Adipocyte (in vitro differentiated cells): ENCODE data around the gene KCMF1.
"Not testable (repeated sequence)": the region's sequence is repeated elsewhere in the genome, so short reads cannot be mapped to it uniquely, and the experiment has no call there.

Source experiments
- DNase-seq: peaks from one replicate; pipeline ENCODE4 v3.0.0-alpha.2; 2015; ENCODE audit warnings: low read depth
- H3K27me3 ChIP-seq: replicated peaks from 2 replicates; pipeline ENCODE4 v1.7.0; 2013; ENCODE audit warnings: mild to moderate bottlenecking, low read length, moderate library complexity; ENCODE audit not compliant: control insufficient read depth, insufficient read depth
- H3K36me3 ChIP-seq: 2 replicates; pipeline ENCODE4 v1.7.0; 2013; ENCODE audit warnings: low read length, mild to moderate bottlenecking, moderate library complexity; ENCODE audit not compliant: control insufficient read depth, insufficient read depth, severe bottlenecking
- H3K4me1 ChIP-seq: 2 replicates; pipeline ENCODE4 v1.7.0; 2013; ENCODE audit warnings: mild to moderate bottlenecking, low read length, moderate library complexity; ENCODE audit not compliant: control insufficient read depth, insufficient read depth
- H3K4me3 ChIP-seq: 2 replicates; pipeline ENCODE4 v1.7.0; 2013; ENCODE audit warnings: mild to moderate bottlenecking, low read length, moderate library complexity
- H3K9ac ChIP-seq: 2 replicates; pipeline ENCODE4 v1.7.0; 2013; ENCODE audit warnings: mild to moderate bottlenecking, low read length, moderate library complexity
- H3K9me3 ChIP-seq: 2 replicates; pipeline ENCODE4 v1.7.0; 2013; ENCODE audit warnings: mild to moderate bottlenecking, low read length, moderate library complexity; ENCODE audit not compliant: control insufficient read depth

Gene KCMF1

DNA sequence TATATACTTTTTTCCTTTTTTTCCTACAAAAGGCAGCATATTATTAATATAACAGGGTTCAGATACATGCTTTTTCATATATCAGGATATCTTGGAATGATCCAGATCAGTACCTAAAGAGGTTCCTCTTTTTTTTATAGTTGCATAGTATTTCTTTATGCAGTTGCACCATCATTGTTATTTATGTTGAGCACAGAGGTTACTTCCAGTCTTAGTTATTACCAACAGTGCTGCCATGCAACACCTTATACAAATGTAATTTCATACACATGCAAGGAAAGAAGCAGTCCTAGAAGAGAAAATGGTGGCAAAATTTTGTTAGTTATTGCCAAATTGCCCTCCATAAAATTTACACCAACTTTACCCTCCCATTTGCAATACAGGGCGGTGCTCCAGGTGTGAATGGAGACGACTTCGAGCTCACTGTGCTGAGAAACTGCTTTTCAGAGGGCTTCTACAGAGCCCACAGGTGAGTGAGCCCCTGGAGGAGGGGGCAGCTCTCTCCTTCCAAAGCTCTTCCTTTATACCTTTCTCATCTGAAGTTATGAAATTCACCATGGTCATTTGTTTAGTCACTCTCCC lies 30.0 kb upstream of the KCMF1 start:
- H3K27me3 ChIP-seq: no peaks in the 10 kb centered on the region
- H3K36me3 ChIP-seq: no peaks in the 10 kb centered on the region
- no peak overlapping the region for H3K4me3 ChIP-seq
- no peak overlapping the region for H3K9ac ChIP-seq
- no peaks in the 10 kb centered on the region for H3K9me3 ChIP-seq
- DNase-seq: no peak
- H3K4me1 ChIP-seq: no peaks in the 10 kb centered on the region

DNA sequence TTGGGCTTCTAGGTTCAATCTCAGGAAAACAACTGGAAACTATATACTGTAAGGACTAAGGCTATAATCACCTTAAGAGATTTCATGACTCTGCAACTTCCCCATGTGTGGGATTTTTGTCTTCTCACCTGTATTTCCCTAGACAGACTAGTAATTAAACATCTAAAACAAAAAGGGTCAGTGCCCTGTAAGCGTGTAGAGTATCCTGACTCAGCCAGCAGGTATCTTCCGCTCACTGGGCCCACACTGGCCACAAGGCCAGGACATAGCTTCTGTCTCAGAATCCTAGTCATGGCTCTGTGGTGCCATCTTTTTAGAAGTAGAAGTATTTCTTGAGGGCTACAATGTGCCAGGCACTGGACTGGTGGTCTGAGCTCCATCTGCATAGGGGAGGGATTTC lies 28.8 kb upstream of the KCMF1 start:
- Histone ChIP-seq H3K9ac (no peak overlapping the region), H3K27me3 (no peaks in the 10 kb centered on the region), H3K9me3 (no peaks in the 10 kb centered on the region), H3K36me3 (no peaks in the 10 kb centered on the region), H3K4me1 (no peaks in the 10 kb centered on the region), H3K4me3 (no peak overlapping the region)
- no peak for DNase-seq

DNA sequence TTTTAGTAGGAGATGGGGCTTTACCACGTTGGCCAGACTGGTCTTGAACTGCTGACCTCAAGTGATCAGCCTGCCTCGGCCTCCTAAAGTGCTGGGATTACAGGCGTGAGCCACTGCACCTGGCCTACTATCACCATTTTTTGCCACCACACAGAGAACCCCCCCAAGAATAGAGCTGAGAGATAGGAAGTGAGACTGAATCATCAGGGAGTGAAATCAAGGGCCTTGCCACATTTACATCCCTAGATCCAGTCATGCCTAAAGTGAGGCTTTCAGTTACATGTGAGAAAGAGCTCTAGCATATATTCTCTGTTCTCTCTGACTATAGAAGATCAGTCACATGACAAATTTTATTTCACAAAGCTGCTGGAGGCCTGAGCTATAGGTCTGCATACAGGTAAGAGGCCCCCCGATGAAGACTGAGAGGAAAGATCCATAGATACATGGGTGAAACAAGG lies 28.0 kb upstream of the KCMF1 start:
- Histone ChIP-seq H3K4me3 (no peak overlapping the region), H3K4me1 (no peaks in the 10 kb centered on the region), H3K9me3 (no peaks in the 10 kb centered on the region), H3K9ac (no peak overlapping the region), H3K27me3 (no peaks in the 10 kb centered on the region), H3K36me3 (no peaks in the 10 kb centered on the region)
- DNase-seq: no peak

DNA sequence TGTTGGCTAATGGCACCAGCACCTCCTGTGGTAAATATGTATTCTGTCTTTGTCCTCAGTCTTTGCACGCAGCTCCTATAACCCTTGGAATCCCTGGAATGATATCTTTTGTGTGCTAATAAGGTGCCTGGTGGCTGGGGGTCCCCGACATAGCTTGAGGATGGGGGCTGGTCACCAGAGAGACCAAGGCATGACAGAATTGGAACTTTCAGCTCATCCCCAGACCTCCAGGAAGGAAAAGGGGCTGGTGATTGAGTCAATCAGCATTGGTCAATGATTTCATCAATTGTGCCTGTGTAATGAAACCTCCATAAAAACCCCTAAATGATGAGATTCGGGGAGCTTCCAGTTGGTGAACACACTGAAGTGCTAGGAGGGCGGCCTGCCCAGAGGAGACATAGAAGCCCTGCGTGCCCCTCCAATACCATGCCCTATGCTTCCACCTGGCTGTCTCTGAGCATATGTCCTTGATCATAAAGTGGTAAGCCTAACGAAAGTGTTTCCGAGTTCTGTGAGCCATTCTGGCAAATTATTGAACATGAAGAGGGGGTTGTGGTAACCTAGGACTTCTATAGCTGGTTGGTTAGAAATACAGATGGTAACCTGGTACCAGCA lies 26.6 kb upstream of the KCMF1 start:
- Histone ChIP-seq H3K36me3 (no peaks in the 10 kb centered on the region), H3K27me3 (no peaks in the 10 kb centered on the region), H3K4me1 (no peaks in the 10 kb centered on the region), H3K9me3 (no peaks in the 10 kb centered on the region), H3K9ac (no peak overlapping the region), H3K4me3 (no peak overlapping the region)
- DNase-seq: no peak

DNA sequence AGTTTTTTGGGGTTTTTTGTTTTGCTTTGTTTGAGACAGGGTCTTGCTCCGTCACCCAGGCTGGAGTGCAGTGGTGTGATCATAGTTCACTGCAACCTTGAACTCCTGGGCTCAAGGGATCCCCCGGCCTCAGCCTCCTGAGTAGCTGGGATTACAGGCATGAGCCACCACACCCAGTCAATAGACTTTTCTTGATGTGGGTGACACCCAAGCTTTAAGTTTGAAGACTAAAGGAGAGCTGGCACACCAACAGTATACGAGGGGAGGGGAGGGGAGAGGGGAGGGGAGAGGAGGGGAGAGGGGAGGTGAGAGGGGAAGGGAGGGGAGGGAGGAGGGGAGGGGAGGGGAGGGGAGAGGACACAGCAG lies 25.1 kb upstream of the KCMF1 start:
- H3K9ac ChIP-seq, H3K9me3 ChIP-seq, H3K4me1 ChIP-seq, H3K27me3 ChIP-seq, H3K36me3 ChIP-seq, DNase-seq, H3K4me3 ChIP-seq: not testable (repeated sequence)

DNA sequence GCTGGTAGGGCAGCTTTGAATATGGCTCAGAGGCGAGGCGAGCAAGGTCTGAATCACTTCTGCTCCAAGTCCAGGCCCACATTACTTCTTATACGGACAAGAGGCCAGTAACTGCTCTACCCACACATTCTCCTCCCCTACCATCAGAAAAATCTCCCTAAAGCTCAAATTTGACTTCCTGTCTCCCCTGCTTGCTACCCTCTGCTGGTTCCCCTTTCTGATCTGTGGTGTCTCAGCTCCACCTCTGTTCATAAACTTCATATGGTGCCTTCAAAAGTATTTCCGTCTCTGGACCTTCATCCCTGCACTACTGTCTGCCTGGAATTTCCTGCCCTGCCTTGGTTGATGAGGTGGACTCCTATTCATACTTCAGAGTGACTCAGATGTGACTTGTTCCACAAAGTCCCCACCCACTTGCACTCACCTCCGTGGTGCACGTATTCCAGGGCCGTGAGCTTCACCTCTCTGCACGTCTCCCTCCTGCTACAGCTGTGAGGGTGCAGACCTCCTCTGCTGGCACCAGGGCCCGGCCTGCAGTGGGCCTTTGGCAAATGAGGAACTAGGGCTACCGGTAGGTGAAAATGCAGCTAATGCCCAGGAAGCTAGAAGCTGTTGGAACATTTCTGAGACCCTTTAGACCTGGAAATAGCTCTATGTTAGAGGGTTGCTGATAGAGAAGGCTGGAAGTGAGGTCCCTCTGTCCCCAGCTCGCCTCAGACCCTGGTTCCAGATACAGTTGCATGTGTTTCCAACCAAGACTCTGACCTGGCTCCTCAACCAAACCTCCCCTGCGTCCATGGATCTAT lies 24.6 kb upstream of the KCMF1 start:
- H3K9me3 ChIP-seq: no peaks in the 10 kb centered on the region
- H3K4me3 ChIP-seq: no peak overlapping the region
- H3K9ac ChIP-seq: no peak overlapping the region
- H3K4me1 ChIP-seq: no peaks in the 10 kb centered on the region
- H3K27me3 ChIP-seq: no peaks in the 10 kb centered on the region
- H3K36me3 ChIP-seq: no peaks in the 10 kb centered on the region
- DNase-seq: peak; percentile 49

DNA sequence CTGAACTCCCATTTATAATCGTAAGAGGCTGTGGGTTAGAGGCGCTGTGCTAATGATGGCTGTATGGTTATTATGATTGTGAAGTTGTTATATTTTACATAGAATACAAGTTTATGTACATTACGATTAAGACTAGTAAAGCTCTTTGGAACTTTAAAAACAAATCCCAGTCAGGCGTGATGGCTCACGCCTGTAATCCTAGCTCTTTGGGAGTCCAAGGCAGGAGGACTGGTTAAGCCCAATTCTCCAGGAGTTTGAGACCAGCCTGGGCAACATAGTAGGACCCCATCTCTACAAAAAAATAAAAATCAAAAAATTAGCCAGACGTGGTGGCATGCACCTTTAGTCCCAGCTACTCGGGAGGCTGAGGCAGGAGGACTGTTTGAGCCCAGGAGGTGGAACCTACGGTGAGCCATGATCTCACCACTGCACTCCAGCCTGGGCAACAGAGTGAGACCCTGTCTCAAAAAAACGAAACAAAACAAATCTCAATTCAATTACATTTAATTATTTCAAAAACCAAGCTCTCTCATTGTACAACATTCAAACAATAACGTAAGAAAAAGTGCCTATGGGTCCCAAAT lies 23.9 kb upstream of the KCMF1 start:
- Histone ChIP-seq H3K4me3 (no peak overlapping the region), H3K27me3 (no peaks in the 10 kb centered on the region), H3K9me3 (no peaks in the 10 kb centered on the region), H3K9ac (no peak overlapping the region), H3K36me3 (no peaks in the 10 kb centered on the region), H3K4me1 (no peaks in the 10 kb centered on the region)
- no peak for DNase-seq

DNA sequence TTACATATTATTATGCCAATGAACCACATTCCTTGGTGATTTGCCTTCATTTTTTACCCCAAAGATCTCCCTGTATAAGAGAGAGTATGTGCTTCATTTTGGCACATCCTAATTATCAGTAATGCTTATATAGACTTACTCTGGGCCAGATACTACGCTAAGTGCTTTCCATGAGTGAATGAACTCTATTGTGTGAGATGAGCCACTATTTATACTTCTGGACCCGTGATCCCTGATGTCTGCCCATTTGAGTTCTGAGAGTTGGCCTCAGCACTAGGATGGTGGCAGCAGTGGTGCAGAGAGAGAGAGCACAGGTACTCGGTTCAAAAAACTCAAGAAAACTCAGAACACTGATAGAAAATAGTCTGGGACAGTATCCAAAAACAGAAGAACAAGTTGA lies 17.4 kb upstream of the KCMF1 start:
- no peak for DNase-seq
- Histone ChIP-seq H3K4me1 (peaks cover 10% of the 10 kb centered on the region), H3K36me3 (no peaks in the 10 kb centered on the region), H3K9ac (no peak overlapping the region), H3K9me3 (no peaks in the 10 kb centered on the region), H3K27me3 (no peaks in the 10 kb centered on the region), H3K4me3 (no peak overlapping the region)

DNA sequence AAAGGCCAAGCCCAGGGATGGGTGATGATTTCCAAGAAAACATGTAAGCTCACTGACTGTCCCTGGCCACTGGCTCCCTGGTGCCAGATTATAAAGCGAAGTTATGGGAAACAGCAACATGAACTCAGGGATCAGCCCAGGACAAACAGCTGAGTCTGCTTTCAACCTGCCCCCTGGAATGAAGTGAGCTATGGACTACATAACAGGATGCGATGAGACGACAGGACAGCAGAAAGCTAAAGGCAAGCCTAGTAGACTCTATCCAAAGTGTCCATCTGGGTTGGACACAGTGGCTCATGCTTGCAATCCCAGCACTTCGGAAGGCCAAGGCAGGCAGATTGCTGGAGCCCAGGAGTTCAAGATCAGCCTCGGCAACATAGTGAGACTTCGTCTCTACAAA lies 16.6 kb upstream of the KCMF1 start:
- Histone ChIP-seq H3K36me3 (no peaks in the 10 kb centered on the region), H3K9ac (no peak overlapping the region), H3K4me3 (no peak overlapping the region), H3K9me3 (no peaks in the 10 kb centered on the region), H3K4me1 (peaks cover 18% of the 10 kb centered on the region), H3K27me3 (no peaks in the 10 kb centered on the region)
- DNase-seq: no peak

DNA sequence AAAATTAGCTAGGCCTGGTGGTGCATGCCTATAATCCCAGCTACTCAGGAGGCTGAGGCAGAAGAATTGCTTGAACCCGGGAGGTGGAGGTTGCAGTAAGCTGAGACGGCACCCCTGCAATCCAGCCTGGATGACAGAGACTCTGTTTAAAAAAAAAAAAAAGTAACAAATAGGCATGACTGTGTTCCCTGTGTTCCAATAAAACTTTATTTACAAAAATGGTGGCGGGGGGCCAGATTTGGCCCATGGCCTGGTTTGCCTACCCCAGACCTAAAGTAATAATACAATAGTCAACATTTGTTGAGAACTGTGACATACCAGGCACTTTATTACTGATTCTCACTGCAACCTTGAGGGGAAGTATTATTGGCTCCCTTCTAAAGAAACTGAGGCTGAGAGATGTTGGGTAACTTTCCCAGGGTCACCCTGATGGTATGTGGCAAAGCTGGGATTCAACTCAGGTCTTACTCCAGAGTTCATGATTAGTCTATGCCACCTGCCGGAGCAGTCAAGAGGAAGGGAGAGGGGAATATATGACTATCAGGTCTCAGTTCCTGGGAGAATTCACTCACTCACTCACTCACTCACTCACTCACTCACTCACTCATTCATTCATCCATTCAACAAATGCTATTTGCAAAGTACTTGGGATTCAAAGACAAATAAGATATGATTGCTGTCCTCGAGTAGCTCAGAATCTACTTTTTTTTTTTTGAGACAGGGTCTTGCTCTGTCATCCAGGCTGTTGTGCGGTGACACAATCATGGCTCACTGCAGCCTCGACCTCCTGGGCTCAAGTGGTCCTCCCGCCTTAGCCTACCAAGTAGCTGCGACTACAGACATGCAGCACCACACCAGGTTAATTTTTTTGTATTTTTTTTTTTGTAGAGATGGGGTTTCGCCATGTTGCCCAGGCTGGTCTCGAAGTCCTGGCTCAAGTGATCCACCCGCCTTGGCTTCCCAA lies 14.3 kb upstream of the KCMF1 start:
- peaks cover 29% of the 10 kb centered on the region for H3K4me1 ChIP-seq
- H3K36me3 ChIP-seq: no peaks in the 10 kb centered on the region
- no peaks in the 10 kb centered on the region for H3K27me3 ChIP-seq
- no peak overlapping the region for H3K9ac ChIP-seq
- no peak overlapping the region for H3K4me3 ChIP-seq
- no peaks in the 10 kb centered on the region for H3K9me3 ChIP-seq
- DNase-seq: no peak

DNA sequence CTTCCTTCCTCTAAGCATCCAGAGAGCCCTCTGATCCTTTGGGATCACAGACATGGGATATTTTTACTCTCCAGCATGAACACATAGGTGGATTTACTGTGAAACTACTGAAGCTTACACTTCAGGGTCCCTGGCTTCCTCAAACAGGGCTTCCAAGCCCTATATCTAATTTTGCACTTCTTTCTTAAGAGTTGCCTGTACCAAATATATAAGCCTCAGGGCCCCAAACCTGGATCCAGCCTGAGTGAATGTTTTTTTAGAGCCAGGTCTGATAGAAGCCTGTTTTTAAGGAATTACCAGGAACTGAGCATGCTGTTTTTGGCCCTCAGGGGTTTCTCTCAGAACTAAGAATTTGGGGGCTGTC lies 13.2 kb upstream of the KCMF1 start:
- no peak overlapping the region for H3K4me3 ChIP-seq
- no peaks in the 10 kb centered on the region for H3K9me3 ChIP-seq
- peaks cover 4% of the 10 kb centered on the region for H3K36me3 ChIP-seq
- H3K9ac ChIP-seq: peak overlapping the region; percentile 35
- no peaks in the 10 kb centered on the region for H3K27me3 ChIP-seq
- H3K4me1 ChIP-seq: peaks cover 29% of the 10 kb centered on the region
- DNase-seq: no peak
